Measurements from ENCODE around the gene PTAR1.

The PTAR1 gene

DNA sequence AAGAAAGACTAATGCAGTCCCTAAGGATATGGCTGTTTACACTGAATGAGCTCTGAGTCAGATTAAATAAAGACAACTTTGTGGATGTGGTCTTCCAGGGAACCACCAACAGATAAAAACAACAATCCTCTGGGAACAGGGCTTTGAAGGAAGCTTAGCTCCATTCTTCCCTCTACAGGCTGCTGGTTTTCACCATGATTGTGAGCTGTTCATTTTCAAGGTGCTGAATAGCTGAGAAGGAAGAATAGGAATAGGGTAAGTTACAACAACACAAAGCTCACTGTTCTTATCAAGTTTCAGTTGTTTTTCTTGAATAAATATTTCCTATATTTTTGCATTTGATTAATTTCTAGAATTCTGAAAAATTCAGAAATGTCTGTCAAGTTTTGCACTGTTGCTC is 25.9 kb upstream of the PTAR1 start:
- no peaks in the 10 kb centered on the region for H3K9me3 ChIP-seq (ENCODE audit: insufficient read depth, low read length, severe bottlenecking)
- H3K36me3 ChIP-seq (ENCODE audit: insufficient read depth, low read length) = no peaks in the 10 kb centered on the region
- no peak overlapping the region for H3K27ac ChIP-seq (ENCODE audit: low read length)
- H3K4me3 ChIP-seq (ENCODE audit: low read depth in 1 of 2, low read length in 2 of 2) = no peak overlapping the region
- no peaks in the 10 kb centered on the region for H3K27me3 ChIP-seq (ENCODE audit: insufficient read depth, low read length, poor library complexity)
- H4K20me1 ChIP-seq (ENCODE audit: insufficient read depth, low read length) = no peaks in the 10 kb centered on the region
- no peak overlapping the region for H3K9ac ChIP-seq (ENCODE audit: low read depth, low read length)
- no peaks in the 10 kb centered on the region for H3K4me1 ChIP-seq (ENCODE audit: insufficient read depth, low read length)
- no peak overlapping the region for H3K4me2 ChIP-seq (ENCODE audit: insufficient read depth, low read length)
- no peaks in the 10 kb centered on the region for H3K79me2 ChIP-seq (ENCODE audit: insufficient read depth, low read length)
- H2AFZ ChIP-seq (ENCODE audit: low read depth, low read length) = no peak overlapping the region
- ATAC-seq (ENCODE audit: insufficient read depth, low read depth) (no peak), DNase-seq (no peak)
- TF ChIP-seq EZH2 (IDR thresholded peaks at IDR 0.05; ENCODE audit: borderline replicate concordance, low read depth, low read length, severe bottlenecking) = no peak
- TF ChIP-seq, protein P1, sequence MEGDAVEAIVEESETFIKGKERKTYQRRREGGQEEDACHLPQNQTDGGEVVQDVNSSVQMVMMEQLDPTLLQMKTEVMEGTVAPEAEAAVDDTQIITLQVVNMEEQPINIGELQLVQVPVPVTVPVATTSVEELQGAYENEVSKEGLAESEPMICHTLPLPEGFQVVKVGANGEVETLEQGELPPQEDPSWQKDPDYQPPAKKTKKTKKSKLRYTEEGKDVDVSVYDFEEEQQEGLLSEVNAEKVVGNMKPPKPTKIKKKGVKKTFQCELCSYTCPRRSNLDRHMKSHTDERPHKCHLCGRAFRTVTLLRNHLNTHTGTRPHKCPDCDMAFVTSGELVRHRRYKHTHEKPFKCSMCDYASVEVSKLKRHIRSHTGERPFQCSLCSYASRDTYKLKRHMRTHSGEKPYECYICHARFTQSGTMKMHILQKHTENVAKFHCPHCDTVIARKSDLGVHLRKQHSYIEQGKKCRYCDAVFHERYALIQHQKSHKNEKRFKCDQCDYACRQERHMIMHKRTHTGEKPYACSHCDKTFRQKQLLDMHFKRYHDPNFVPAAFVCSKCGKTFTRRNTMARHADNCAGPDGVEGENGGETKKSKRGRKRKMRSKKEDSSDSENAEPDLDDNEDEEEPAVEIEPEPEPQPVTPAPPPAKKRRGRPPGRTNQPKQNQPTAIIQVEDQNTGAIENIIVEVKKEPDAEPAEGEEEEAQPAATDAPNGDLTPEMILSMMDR (IDR thresholded peaks at IDR 0.05; ENCODE audit: borderline replicate concordance, extremely low read depth, low read length, poor library complexity, severe bottlenecking) = no peak

GRCh38 chr9:69773258-69773657 is 13.4 kb upstream of the PTAR1 start:
- Histone ChIP-seq H3K9ac (ENCODE audit: low read depth, low read length) (no peak overlapping the region), H4K20me1 (ENCODE audit: insufficient read depth, low read length) (no peaks in the 10 kb centered on the region), H3K4me1 (ENCODE audit: insufficient read depth, low read length) (no peaks in the 10 kb centered on the region), H3K9me3 (ENCODE audit: insufficient read depth, low read length, severe bottlenecking) (no peaks in the 10 kb centered on the region), H3K36me3 (ENCODE audit: insufficient read depth, low read length) (no peaks in the 10 kb centered on the region), H3K27me3 (ENCODE audit: insufficient read depth, low read length, poor library complexity) (no peaks in the 10 kb centered on the region), H2AFZ (ENCODE audit: low read depth, low read length) (no peak overlapping the region), H3K79me2 (ENCODE audit: insufficient read depth, low read length) (no peaks in the 10 kb centered on the region), H3K4me3 (ENCODE audit: low read depth in 1 of 2, low read length in 2 of 2) (no peak overlapping the region), H3K27ac (ENCODE audit: low read length) (no peak overlapping the region), H3K4me2 (ENCODE audit: insufficient read depth, low read length) (no peak overlapping the region)
- TF ChIP-seq, protein P1 (IDR thresholded peaks at IDR 0.05; ENCODE audit: borderline replicate concordance, extremely low read depth, low read length, poor library complexity, severe bottlenecking) = no peak
- TF ChIP-seq EZH2 (IDR thresholded peaks at IDR 0.05; ENCODE audit: borderline replicate concordance, low read depth, low read length, severe bottlenecking) = no peak
- DNase-seq (no peak), ATAC-seq (ENCODE audit: insufficient read depth, low read depth) (no peak)

DNA sequence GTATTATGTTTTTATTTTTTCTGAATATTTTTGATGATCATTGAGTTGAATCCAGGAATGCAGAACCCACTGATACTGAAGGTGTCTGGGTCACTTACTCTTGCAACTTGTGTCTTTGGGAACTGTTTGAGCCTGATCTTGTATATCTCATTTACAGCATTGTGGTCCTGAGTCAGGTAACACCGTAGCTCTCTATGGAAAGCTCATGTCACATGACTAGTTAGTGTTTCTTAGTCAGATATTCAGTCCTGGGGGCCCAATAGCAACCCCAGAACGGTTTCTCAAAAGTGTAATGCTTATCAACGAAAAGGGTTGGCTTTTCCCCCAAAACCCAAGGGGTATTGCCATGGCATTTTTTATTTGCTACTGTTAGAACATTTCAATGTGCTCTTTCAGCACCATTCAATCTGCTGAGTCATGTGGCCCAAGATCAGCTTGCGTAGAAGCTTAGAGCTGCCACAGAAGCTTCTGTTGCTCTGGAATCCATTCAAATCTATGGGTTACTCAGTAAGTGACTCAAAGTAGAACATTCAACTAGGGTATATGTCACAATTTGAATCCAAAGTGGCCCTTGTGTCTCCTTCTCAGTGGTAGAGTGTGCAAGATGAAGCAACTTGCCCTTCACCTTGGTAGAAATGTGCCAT is 12.1 kb upstream of the PTAR1 start:
- H2AFZ ChIP-seq (ENCODE audit: low read depth, low read length) = peak overlapping the region; percentile 16; the same call in 1 of the 2 replicates
- no peak for DNase-seq
- ATAC-seq (ENCODE audit: insufficient read depth, low read depth) = no peak

More for the DNA sequence above, 12.1 kb upstream of the PTAR1 start:
- Histone ChIP-seq H3K9me3 (ENCODE audit: insufficient read depth, low read length, severe bottlenecking) (no peaks in the 10 kb centered on the region), H3K27me3 (ENCODE audit: insufficient read depth, low read length, poor library complexity) (no peaks in the 10 kb centered on the region), H3K27ac (ENCODE audit: low read length) (no peak overlapping the region), H3K79me2 (ENCODE audit: insufficient read depth, low read length) (no peaks in the 10 kb centered on the region), H4K20me1 (ENCODE audit: insufficient read depth, low read length) (no peaks in the 10 kb centered on the region), H3K4me3 (ENCODE audit: low read depth in 1 of 2, low read length in 2 of 2) (no peak overlapping the region), H3K4me1 (ENCODE audit: insufficient read depth, low read length) (no peaks in the 10 kb centered on the region), H3K9ac (ENCODE audit: low read depth, low read length) (no peak overlapping the region), H3K36me3 (ENCODE audit: insufficient read depth, low read length) (no peaks in the 10 kb centered on the region), H3K4me2 (ENCODE audit: insufficient read depth, low read length) (no peak overlapping the region)
- TF ChIP-seq EZH2 (IDR thresholded peaks at IDR 0.05; ENCODE audit: borderline replicate concordance, low read depth, low read length, severe bottlenecking) = no peak
- TF ChIP-seq, protein P1 (IDR thresholded peaks at IDR 0.05; ENCODE audit: borderline replicate concordance, extremely low read depth, low read length, poor library complexity, severe bottlenecking) = no peak

Measured in DND-41 (cell line).